T-helper 2 cell (primary cell): ENCODE data around the gene TSLP.

Source experiments
- DNase-seq, 5 experiments: peaks; one replicate each; pipeline versions ENCODE4 v3.0.0 to v3.0.0-alpha.2; 2012 to 2022

TSLP gene

GRCh38 chr5:111099058-111099778, 27.7 kb downstream of the TSLP start:
- DNase-seq = no peak

GRCh38 chr5:111106320-111106948, 34.9 kb downstream of the TSLP start:
- no peak for DNase-seq

- DNase-seq = no peak
Observed at GRCh38 chr5:111107371-111107770, 35.9 kb downstream of the TSLP start.

GRCh38 chr5:111111956-111112355, 40.4 kb downstream of the TSLP start:
- DNase-seq = no peak

- DNase-seq = no peak
Observed at GRCh38 chr5:111113678-111114077, 42.2 kb downstream of the TSLP start.

- no peak for DNase-seq
Observed at GRCh38 chr5:111115229-111115628, 43.7 kb downstream of the TSLP start.

- no peak for DNase-seq
Observed at GRCh38 chr5:111116550-111116949, 45.0 kb downstream of the TSLP start.

- no peak for DNase-seq
Observed at GRCh38 chr5:111117136-111117535, 45.6 kb downstream of the TSLP start.

- DNase-seq = no peak
Observed at GRCh38 chr5:111119221-111119620, 47.7 kb downstream of the TSLP start.

- DNase-seq = no peak
Observed at GRCh38 chr5:111119856-111120255, 48.3 kb downstream of the TSLP start.

- DNase-seq = no peak
Observed at GRCh38 chr5:111120911-111121310, 49.4 kb downstream of the TSLP start.

GRCh38 chr5:111121926-111122325, 50.4 kb downstream of the TSLP start:
- no peak for DNase-seq

GRCh38 chr5:111122398-111122797, 50.9 kb downstream of the TSLP start:
- DNase-seq = no peak

GRCh38 chr5:111124793-111125192, 53.3 kb downstream of the TSLP start:
- no peak for DNase-seq

GRCh38 chr5:111126896-111127295, 55.4 kb downstream of the TSLP start:
- no peak for DNase-seq
